Tibial artery (tissue), 4 donors: ENCODE results near the gene RHOBTB3.

Source experiments
- DNase-seq, 2 donors: peaks; one replicate each; pipeline ENCODE4 v3.0.0-alpha.2; 2019
- H3K27ac ChIP-seq, 2 donors: fragments of 200-600 bp; sonication (generic) in 1 of 2; 1 replicate in 1 of 2; 2 replicates in 1 of 2; pipeline ENCODE4 v1.5.1; 2018 to 2019; ENCODE audit warnings: mild to moderate bottlenecking in 1 of 2
- H3K27me3 ChIP-seq, 2 donors: fragments of 200-600 bp; sonication (generic) in 1 of 2; one replicate each; pipeline versions ENCODE4 v1.5.1 to v1.6.0; 2016 to 2019
- H3K36me3 ChIP-seq, 3 donors: fragments of 200-600 bp; sonication (generic) in 2 of 3; one replicate each; pipeline ENCODE4 v1.5.1; 2016 to 2019; ENCODE audit warnings: mild to moderate bottlenecking in 2 of 3
- H3K4me1 ChIP-seq, 4 donors: fragments of 200-600 bp; sonication (generic) in 2 of 4; 1 replicate in 3 of 4; 2 replicates in 1 of 4; pipeline ENCODE4 v1.5.1; 2016 to 2019
- H3K4me3 ChIP-seq, 2 donors: fragments of 200-600 bp; sonication (generic) in 1 of 2; 1 replicate in 1 of 2; 2 replicates in 1 of 2; pipeline ENCODE4 v1.5.1; 2018 to 2019; ENCODE audit warnings: mild to moderate bottlenecking in 2 of 2
- H3K9me3 ChIP-seq, 3 donors: fragments of 200-600 bp; sonication (generic) in 1 of 3; one replicate each; pipeline ENCODE4 v1.5.1; 2016 to 2019
- intact Hi-C: fragments of 100-400 bp; cut with DNase I; formaldehyde crosslinking; loops from one replicate; pipeline ENCODE4 v1.15.0; 2023; ENCODE audit warnings: low total_unique reads
- TF ChIP-seq, protein P1 (sequence below), 2 experiments: fragments of 200-600 bp in 1 of 2; fragments of 450-650 bp in 1 of 2; IDR thresholded peaks; one replicate each; pipeline ENCODE4 v1.5.1; 2017 to 2019; ENCODE audit warnings: antibody characterized with exemption in 2 of 2, mild to moderate bottlenecking in 1 of 2, moderate library complexity in 1 of 2

RHOBTB3 gene

DNA sequence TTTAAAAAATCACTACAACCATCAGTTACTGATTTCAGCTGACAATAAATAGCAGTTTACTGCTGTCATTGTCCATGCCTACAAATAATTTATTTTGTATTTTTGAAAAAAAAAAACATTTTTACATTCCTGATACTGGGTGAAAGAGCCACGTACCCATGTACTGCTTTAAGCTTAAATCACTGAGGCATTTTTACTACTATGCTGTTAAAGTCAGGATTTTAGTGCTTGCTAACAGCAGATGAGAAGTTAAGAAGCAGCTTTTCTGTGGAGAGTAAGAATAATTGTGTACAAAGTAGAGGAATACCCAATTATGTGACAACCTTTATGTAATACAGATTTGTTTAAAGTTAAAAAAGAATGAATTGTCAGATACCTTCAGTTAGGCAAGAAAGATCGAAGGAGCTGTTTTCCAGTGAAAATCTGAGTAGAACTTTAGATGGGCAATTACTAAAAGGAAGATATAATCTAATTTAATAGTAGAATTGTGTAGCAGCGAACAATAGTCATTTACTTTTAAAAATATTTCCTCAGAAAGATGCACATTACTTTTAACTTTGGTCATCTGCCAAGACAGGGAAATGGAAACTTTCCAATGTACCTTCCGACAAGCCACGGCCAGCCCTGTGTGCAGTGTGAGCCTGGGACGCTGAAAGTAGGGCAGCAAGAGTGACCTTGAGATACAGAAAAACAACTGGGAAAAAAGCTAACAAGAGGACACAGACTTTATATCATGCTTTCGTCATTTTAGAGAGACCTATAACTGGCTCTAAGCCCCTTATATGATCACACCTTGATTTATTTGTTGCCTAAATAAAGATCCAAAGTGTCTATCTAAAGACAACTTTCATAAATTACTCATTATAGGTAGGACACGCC lies 39.9 kb downstream of the RHOBTB3 start:
- TF ChIP-seq, protein P1, sequence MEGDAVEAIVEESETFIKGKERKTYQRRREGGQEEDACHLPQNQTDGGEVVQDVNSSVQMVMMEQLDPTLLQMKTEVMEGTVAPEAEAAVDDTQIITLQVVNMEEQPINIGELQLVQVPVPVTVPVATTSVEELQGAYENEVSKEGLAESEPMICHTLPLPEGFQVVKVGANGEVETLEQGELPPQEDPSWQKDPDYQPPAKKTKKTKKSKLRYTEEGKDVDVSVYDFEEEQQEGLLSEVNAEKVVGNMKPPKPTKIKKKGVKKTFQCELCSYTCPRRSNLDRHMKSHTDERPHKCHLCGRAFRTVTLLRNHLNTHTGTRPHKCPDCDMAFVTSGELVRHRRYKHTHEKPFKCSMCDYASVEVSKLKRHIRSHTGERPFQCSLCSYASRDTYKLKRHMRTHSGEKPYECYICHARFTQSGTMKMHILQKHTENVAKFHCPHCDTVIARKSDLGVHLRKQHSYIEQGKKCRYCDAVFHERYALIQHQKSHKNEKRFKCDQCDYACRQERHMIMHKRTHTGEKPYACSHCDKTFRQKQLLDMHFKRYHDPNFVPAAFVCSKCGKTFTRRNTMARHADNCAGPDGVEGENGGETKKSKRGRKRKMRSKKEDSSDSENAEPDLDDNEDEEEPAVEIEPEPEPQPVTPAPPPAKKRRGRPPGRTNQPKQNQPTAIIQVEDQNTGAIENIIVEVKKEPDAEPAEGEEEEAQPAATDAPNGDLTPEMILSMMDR (IDR thresholded peaks at IDR 0.05), result no peak
- H3K4me3 ChIP-seq, result no peak overlapping the region
- no peaks in the 10 kb centered on the region for H3K9me3 ChIP-seq
- DNase-seq, result no peak
- no peak overlapping the region for H3K27ac ChIP-seq
- intact Hi-C loops, result no loop called here
- no peaks in the 10 kb centered on the region for H3K27me3 ChIP-seq
- peaks cover 9 to 16% (median 14%) of the 10 kb centered on the region in 3 donors for H3K36me3 ChIP-seq
- peaks cover 0 to 3% (median 0%) of the 10 kb centered on the region in 4 donors for H3K4me1 ChIP-seq

DNA sequence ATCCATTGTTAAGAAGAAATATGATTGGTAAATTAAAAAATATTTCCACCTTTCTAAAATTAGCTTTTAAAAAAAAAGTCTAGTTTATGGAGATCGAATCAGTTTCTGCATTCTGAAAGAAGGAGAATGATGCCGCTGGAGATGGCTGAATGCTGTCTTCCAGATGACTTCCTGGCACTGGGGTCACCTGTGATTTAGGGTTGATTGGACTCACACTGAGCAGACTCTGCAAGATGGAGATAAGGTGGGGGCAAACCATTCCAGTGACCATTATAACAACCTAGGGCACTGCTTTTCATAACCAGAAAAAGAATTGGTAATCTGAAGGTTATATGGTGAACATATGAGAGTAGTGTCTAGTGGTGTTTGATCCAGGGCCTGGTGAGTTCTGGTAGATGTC lies 40.8 kb downstream of the RHOBTB3 start:
- Histone ChIP-seq H3K4me1 (peaks cover 0 to 3% (median 0%) of the 10 kb centered on the region in 4 donors), H3K36me3 (peaks cover 9 to 16% (median 14%) of the 10 kb centered on the region in 3 donors), H3K27ac (no peak overlapping the region), H3K9me3 (no peaks in the 10 kb centered on the region), H3K27me3 (no peaks in the 10 kb centered on the region), H3K4me3 (no peak overlapping the region)
- no peak for DNase-seq
- intact Hi-C loops, result no loop called here
- TF ChIP-seq, protein P1 (IDR thresholded peaks at IDR 0.05), result no peak

GRCh38 chr5:95773335-95774059 lies 42.4 kb downstream of the RHOBTB3 start:
- Histone ChIP-seq H3K4me1 (peaks cover 0 to 3% (median 0%) of the 10 kb centered on the region in 4 donors), H3K4me3 (no peak overlapping the region), H3K9me3 (no peaks in the 10 kb centered on the region), H3K27ac (no peak overlapping the region), H3K27me3 (no peaks in the 10 kb centered on the region), H3K36me3 (peaks cover 5 to 12% (median 6%) of the 10 kb centered on the region in 3 donors)
- intact Hi-C loops, result no loop called here
- no peak for DNase-seq
- TF ChIP-seq, protein P1 (IDR thresholded peaks at IDR 0.05), result no peak

- Histone ChIP-seq H3K27ac (no peak overlapping the region), H3K4me1 (peaks cover 0 to 27% (median 5%) of the 10 kb centered on the region in 4 donors), H3K4me3 (no peak overlapping the region), H3K9me3 (no peaks in the 10 kb centered on the region), H3K27me3 (no peaks in the 10 kb centered on the region), H3K36me3 (no peaks in the 10 kb centered on the region)
- no peak for DNase-seq
- intact Hi-C loops, result no loop called here
- TF ChIP-seq, protein P1 (IDR thresholded peaks at IDR 0.05), result no peak
Measured at GRCh38 chr5:95777441-95777840, 46.3 kb downstream of the RHOBTB3 start.

- Histone ChIP-seq H3K36me3 (no peaks in the 10 kb centered on the region), H3K9me3 (no peaks in the 10 kb centered on the region), H3K27ac (peak overlapping the region; percentile 58 to 66), H3K27me3 (no peaks in the 10 kb centered on the region), H3K4me1 (peaks cover 0 to 23% (median 5%) of the 10 kb centered on the region in 4 donors), H3K4me3 (no peak overlapping the region)
- no peak for DNase-seq
- intact Hi-C loops, result no loop called here
- TF ChIP-seq, protein P1 (IDR thresholded peaks at IDR 0.05), result no peak
Measured at GRCh38 chr5:95778713-95779436, 47.7 kb downstream of the RHOBTB3 start.
